D721Med (cell line): ENCODE results near the gene CDYL2.

ENCODE experiments used
- DNase-seq: peaks from one replicate; pipeline ENCODE4 v3.0.0; 2011; ENCODE audit warnings: low spot score; ENCODE audit not compliant: insufficient read length
- FAIRE-seq: peaks from 2 replicates; lab custom pipeline; 2011; peaks lifted over from hg19 to GRCh38; lab: Jason Lieb, UNC
- TF ChIP-seq, protein P1 (sequence below): IDR thresholded peaks from 2 replicates; pipeline ENCODE4 v1.5.1; 2012; ENCODE audit warnings: mild to moderate bottlenecking, control low read depth; ENCODE audit not compliant: insufficient read depth; ENCODE audit errors: missing control alignments

Gene CDYL2

DNA sequence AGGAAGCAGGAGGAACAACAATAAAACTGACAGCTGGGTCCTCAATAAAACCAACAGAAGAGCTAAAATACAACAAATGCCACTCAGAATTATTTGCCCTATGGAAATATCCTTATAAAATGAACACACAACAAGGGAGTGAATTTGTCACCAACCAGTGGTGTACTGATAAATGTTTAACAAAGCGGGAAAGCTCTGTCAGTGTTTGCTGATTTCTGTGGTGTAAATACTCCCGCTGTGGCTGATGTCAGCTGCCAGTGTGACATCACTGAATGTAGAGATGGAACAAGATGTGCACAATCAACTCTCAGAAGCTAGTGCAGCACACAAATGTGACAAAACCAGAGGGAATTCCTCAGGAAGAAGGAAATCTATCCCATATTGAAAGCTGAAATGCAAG is 51.9 kb downstream of the CDYL2 start:
- no peak for DNase-seq
- TF ChIP-seq, protein P1, sequence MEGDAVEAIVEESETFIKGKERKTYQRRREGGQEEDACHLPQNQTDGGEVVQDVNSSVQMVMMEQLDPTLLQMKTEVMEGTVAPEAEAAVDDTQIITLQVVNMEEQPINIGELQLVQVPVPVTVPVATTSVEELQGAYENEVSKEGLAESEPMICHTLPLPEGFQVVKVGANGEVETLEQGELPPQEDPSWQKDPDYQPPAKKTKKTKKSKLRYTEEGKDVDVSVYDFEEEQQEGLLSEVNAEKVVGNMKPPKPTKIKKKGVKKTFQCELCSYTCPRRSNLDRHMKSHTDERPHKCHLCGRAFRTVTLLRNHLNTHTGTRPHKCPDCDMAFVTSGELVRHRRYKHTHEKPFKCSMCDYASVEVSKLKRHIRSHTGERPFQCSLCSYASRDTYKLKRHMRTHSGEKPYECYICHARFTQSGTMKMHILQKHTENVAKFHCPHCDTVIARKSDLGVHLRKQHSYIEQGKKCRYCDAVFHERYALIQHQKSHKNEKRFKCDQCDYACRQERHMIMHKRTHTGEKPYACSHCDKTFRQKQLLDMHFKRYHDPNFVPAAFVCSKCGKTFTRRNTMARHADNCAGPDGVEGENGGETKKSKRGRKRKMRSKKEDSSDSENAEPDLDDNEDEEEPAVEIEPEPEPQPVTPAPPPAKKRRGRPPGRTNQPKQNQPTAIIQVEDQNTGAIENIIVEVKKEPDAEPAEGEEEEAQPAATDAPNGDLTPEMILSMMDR = no peak
- no peak for FAIRE-seq

DNA sequence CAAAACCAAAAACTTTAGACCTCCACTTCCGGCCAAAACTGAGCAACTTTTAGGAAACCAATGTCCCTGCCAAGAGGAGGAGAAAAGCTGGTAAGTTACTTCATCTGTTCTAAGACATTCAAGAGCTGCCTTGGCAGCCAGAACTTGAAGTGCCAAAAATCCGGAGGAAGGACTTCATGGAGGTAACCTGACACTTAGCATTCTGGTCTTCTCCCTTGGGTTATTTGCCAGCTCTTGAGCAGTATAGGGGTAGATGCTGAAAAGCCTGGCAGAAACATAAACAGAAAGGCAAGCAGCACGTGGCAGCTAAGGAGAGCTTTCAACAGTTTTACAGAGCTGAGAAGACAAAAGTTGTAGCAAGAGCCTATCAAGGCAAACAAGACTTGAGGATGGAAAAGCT is 53.2 kb downstream of the CDYL2 start:
- DNase-seq = no peak
- TF ChIP-seq, protein P1 = no peak
- no peak for FAIRE-seq

DNA sequence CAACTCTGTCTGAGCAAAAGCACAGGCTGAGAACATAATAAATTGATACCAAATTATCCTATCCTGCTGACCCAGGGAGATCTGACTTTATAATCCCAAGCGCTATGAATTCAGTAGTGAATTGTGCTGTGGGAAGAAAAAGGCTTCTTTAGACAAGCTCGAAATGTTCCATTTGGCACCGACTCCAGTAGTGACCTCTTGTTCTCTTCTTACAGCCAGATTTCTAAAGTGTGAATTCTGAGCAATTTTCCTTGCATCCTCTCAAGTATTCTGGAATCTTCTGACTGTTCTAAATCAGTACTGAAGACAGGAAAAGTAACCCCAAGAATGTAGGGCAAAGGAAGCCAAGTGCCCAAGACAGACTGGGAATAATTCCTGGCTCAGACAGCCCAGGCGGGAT is 58.2 kb downstream of the CDYL2 start:
- no peak for FAIRE-seq
- DNase-seq = no peak
- TF ChIP-seq, protein P1 = no peak

DNA sequence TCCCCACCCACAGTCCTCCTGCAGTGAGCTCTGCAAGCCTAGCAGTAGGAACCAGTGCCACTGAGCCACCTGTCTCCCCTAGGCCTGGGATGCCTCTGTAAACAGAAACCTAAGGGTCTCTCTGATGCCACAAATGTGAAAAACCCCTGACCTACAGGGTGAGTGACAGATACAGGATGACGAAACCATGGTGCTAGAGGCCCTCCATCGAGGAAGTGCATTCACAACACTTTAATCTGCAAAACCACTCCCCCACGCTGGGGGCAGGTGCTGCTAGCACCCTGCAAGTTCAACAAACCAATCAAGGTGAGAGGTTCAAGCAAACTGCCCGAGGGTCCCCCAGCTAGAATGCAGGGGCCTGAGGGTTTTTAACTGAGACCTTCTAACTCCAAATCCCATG is 59.5 kb downstream of the CDYL2 start:
- no peak for DNase-seq
- no peak for FAIRE-seq
- TF ChIP-seq, protein P1 = no peak

DNA sequence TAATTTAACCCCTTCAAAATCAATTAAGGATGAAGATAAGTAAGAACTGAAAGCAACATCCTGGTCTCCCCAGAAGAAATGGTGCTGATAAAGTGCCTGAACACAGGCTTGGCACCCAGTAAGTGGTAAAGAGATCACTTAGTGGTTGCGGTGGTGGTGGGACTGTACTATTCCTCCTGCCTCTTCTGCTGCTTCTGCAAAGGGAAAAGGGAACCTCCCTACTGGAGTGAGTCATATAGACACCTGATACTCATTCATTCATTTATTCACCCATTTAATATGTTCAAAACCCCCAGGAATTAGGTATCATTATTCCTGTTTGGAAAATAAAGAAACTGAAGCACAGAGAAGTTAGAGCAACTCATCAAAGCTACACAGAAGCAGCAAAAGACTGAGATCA is 60.6 kb downstream of the CDYL2 start:
- DNase-seq = no peak
- TF ChIP-seq, protein P1 = no peak
- no peak for FAIRE-seq

DNA sequence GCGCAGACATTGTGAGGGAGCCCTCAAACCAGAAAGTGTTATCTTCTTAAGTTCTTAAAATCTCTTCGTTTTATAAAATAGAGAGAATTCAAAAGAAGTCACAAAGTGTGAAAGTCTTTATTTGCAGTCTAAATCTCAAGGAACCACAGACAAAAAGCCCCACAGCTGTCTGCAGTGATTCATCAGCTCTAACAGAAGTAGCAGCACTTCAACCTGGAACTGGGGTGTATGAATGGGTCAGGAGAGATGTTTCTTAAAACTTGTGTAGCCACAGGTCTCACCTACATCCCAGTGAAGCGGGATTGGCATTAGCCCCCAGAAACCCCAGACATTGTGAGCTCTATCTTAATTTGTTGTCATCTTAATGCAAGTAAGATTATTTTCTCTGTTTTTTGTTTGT is 61.1 kb downstream of the CDYL2 start:
- no peak for FAIRE-seq
- TF ChIP-seq, protein P1 = no peak
- no peak for DNase-seq

DNA sequence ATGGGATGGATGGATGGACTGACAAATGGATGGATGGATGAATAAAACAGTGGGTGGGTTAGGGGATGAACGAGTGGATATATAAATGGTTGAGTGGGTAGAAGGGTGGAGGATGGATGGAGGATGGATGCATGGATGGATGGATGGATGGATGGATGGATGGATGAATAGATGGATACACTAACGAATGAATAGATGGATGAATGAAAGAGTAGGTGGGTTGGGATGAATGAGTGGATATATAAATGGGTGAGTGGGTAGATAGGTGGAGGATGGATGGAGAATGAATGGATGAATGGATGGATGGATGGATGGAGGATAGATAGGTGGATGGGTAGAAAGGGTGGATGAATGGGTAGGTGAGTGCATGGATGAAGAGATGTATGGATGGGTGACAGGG is 62.1 kb downstream of the CDYL2 start:
- DNase-seq = no peak
- FAIRE-seq = no peak

More for the DNA sequence above, 62.1 kb downstream of the CDYL2 start:
- TF ChIP-seq, protein P1 = no peak
